Loucy (cell line): ENCODE results near the gene TRIM26.

ENCODE experiments used
- H2AFZ ChIP-seq: fragments of 200-600 bp; sonication (generic); 2 replicates; pipeline ENCODE4 v1.6.0; 2016; ENCODE audit warnings: antibody characterized with exemption, mild to moderate bottlenecking, low read length, moderate library complexity
- H3F3A ChIP-seq: fragments of 200-600 bp; 2 replicates; pipeline ENCODE4 v1.6.0; 2016; ENCODE audit warnings: antibody characterized with exemption, low read depth, mild to moderate bottlenecking
- H3K27me3 ChIP-seq: fragments of 200-600 bp; sonication (generic); 2 replicates; pipeline ENCODE4 v1.6.1; 2014; ENCODE audit warnings: low read length, mild to moderate bottlenecking; ENCODE audit not compliant: insufficient read depth, poor library complexity, severe bottlenecking
- H3K36me3 ChIP-seq: fragments of 200-600 bp; sonication (generic); 2 replicates; pipeline ENCODE4 v1.6.1; 2016; ENCODE audit warnings: low read length; ENCODE audit not compliant: insufficient read depth
- H3K4me1 ChIP-seq: fragments of 200-600 bp; sonication (generic); 2 replicates; pipeline ENCODE4 v1.5.1; 2014; ENCODE audit warnings: low read length, mild to moderate bottlenecking; ENCODE audit not compliant: insufficient read depth, poor library complexity, severe bottlenecking
- H3K4me2 ChIP-seq: fragments of 200-600 bp; sonication (generic); 2 replicates; pipeline ENCODE4 v1.6.0; 2014; ENCODE audit warnings: antibody characterized with exemption, low read length, low read depth, mild to moderate bottlenecking; ENCODE audit not compliant: poor library complexity, severe bottlenecking
- H3K4me3 ChIP-seq: fragments of 200-600 bp; sonication (generic); 2 replicates; pipeline ENCODE4 v1.5.1; 2014; ENCODE audit warnings: low read length, mild to moderate bottlenecking, mixed read lengths; ENCODE audit not compliant: poor library complexity, severe bottlenecking
- H3K79me2 ChIP-seq: fragments of 200-600 bp; sonication (generic); 2 replicates; pipeline ENCODE4 v1.6.1; 2014; ENCODE audit warnings: low read length; ENCODE audit not compliant: insufficient read depth
- H3K9ac ChIP-seq: fragments of 200-600 bp; sonication (generic); 2 replicates; pipeline ENCODE4 v1.6.0; 2014; ENCODE audit warnings: mild to moderate bottlenecking, low read depth, low read length, moderate library complexity; ENCODE audit not compliant: poor library complexity, severe bottlenecking
- H3K9me2 ChIP-seq: fragments of 200-600 bp; sonication (generic); replicated peaks from 2 replicates; pipeline ENCODE4 v1.6.1; 2016; ENCODE audit warnings: low read depth, low read length, mixed read lengths
- H3K9me3 ChIP-seq: fragments of 200-600 bp; sonication (generic); 2 replicates; pipeline ENCODE4 v1.6.1; 2014; ENCODE audit warnings: mild to moderate bottlenecking, antibody characterized with exemption, low read length, low read depth; ENCODE audit not compliant: insufficient read depth
- H4K20me1 ChIP-seq: fragments of 200-600 bp; sonication (generic); 2 replicates; pipeline ENCODE4 v1.6.0; 2014; ENCODE audit warnings: antibody characterized with exemption, low read length, mild to moderate bottlenecking; ENCODE audit not compliant: insufficient read depth, poor library complexity, severe bottlenecking
- CTCF ChIP-seq: fragments of 200-600 bp; sonication (generic); conservative IDR thresholded peaks from 2 replicates; pipeline ENCODE4 v1.5.1; 2014; ENCODE audit warnings: mild to moderate bottlenecking, antibody characterized with exemption, low read length
- EZH2phosphoT487 ChIP-seq: fragments of 200-600 bp; IDR thresholded peaks from 2 replicates; pipeline ENCODE4 v1.6.1; 2018; ENCODE audit warnings: antibody characterized with exemption, mild to moderate bottlenecking, moderate library complexity, borderline replicate concordance

Gene TRIM26

GRCh38 chr6:30163918-30164654, 49.1 kb downstream of the TRIM26 start:
- Histone ChIP-seq H3K36me3 (no peaks in the 10 kb centered on the region), H3K79me2 (no peaks in the 10 kb centered on the region), H3K9me3 (no peaks in the 10 kb centered on the region), H4K20me1 (no peaks in the 10 kb centered on the region), H3K27me3 (no peaks in the 10 kb centered on the region), H2AFZ (no peak overlapping the region), H3K4me1 (peaks cover 54% of the 10 kb centered on the region), H3K9ac (peak overlapping the region; percentile 42), H3F3A (peaks cover 3% of the 10 kb centered on the region; the same call in 1 of the 2 replicates), H3K9me2 (no peaks in the 10 kb centered on the region), H3K4me2 (peak overlapping the region; percentile 47), H3K4me3 (no peak overlapping the region)
- TF ChIP-seq EZH2phosphoT487 = no peak
- TF ChIP-seq CTCF = no peak

GRCh38 chr6:30163090-30163917, 49.9 kb downstream of the TRIM26 start, which contains the start of gene TRIM15:
Gene TRIM15, plus strand, starts transcription at chr6:30163546. Its CDS starts 139 bp downstream, at chr6:30163685.
- Histone ChIP-seq H3K4me1 (peaks cover 46% of the 10 kb centered on the region), H4K20me1 (no peaks in the 10 kb centered on the region), H3K79me2 (no peaks in the 10 kb centered on the region), H3K9me2 (no peaks in the 10 kb centered on the region), H2AFZ (no peak within 1 kb of the TSS), H3K4me3 (no peak within 1 kb of the TSS), H3K27me3 (no peaks in the 10 kb centered on the region), H3K4me2 (peak within 1 kb of the TSS; percentile 47), H3K9ac (peak within 1 kb of the TSS; percentile 42), H3F3A (peaks cover 3% of the 10 kb centered on the region; the same call in 1 of the 2 replicates), H3K9me3 (no peaks in the 10 kb centered on the region), H3K36me3 (no peaks in the 10 kb centered on the region)
- TF ChIP-seq CTCF (no peak), EZH2phosphoT487 (no peak)

GRCh38 chr6:30162265-30163089, 50.7 kb downstream of the TRIM26 start:
- H3K4me1 ChIP-seq = peaks cover 44% of the 10 kb centered on the region
- H4K20me1 ChIP-seq = no peaks in the 10 kb centered on the region
- no peak overlapping the region for H3K4me2 ChIP-seq
- H3K27me3 ChIP-seq = no peaks in the 10 kb centered on the region
- no peak overlapping the region for H3K4me3 ChIP-seq
- H3K79me2 ChIP-seq = no peaks in the 10 kb centered on the region
- no peaks in the 10 kb centered on the region for H3K9me3 ChIP-seq
- no peak overlapping the region for H3K9ac ChIP-seq
- H3F3A ChIP-seq = peaks cover 3% of the 10 kb centered on the region; the same call in 1 of the 2 replicates
- no peaks in the 10 kb centered on the region for H3K36me3 ChIP-seq
- TF ChIP-seq CTCF (no peak), EZH2phosphoT487 (no peak)
- H3K9me2 ChIP-seq = no peaks in the 10 kb centered on the region
- H2AFZ ChIP-seq = no peak overlapping the region
